Spleen (tissue), 7 donors: ENCODE results near the gene TSC1.

Experiments used
- CTCF ChIP-seq, 11 experiments: fragments of 200-600 bp in 7 of 11; fragments of 450-650 bp in 4 of 11; sonication (generic) in 4 of 11; IDR thresholded peaks in 8 of 11; conservative IDR thresholded peaks in 3 of 11; 1 replicate in 7 of 11; 2 replicates in 4 of 11; pipeline versions ENCODE4 v1.4.0 to v1.8.0; 2016 to 2021; ENCODE audit warnings: antibody characterized with exemption in 11 of 11, inconsistent platforms in 4 of 11, mild to moderate bottlenecking in 1 of 11
- POLR2A ChIP-seq, 3 donors: fragments of 450-650 bp; IDR thresholded peaks; one replicate each; pipeline ENCODE4 v1.5.1; 2017; ENCODE audit warnings: antibody characterized with exemption in 3 of 3, mild to moderate bottlenecking in 1 of 3
- donor health status: DM: no; HTN: no; CAD: no; lungs with moderate emphysema.
- donor health status: DM: no; HTN: no; CAD: no.
- donor health status: DM: no; HTN: no; CAD: no.

- no peak for TF ChIP-seq POLR2A (IDR thresholded peaks at IDR 0.05)
- TF ChIP-seq CTCF (IDR thresholded peaks at IDR 0.05 in 8 of 11, conservative IDR thresholded peaks at IDR 0.05 in 3 of 11): no peak
Observed at GRCh38 chr9:132875159-132875558, 69.3 kb downstream of the TSC1 start.
